K562 (cell line): ENCODE data around the gene UVRAG. TPM values are rescaled to one million over a fixed set of nuclear protein-coding genes. Genes with fewer than 3 reads are reported as not detected.

ENCODE experiments used
- ATAC-seq: fragments of 200-7000 bp; cut with Tn5 transposase; 3 replicates; pipeline ENCODE4 v1.9.1; 2020; ENCODE audit warnings: moderate library complexity
- BruUV-seq: library from RNA; stranded (reverse); fragments of 400-500 nt; replicated peaks from 2 replicates; lab custom pipeline; 2021; lab: Mats Ljungman, UMichigan
- CTCF ChIA-PET: fragments of 300-600 bp; formaldehyde crosslinking; extraction: SDS; loops from one replicate; lab custom pipeline; 2021; ENCODE audit warnings: low intra/inter-chr PET ratio; lab: Yijun Ruan, JAX
- POLR2A ChIA-PET: fragments of 300-600, 350-650 bp; sonication (Branson Sonifier 250); formaldehyde crosslinking; extraction: SDS; loops from one replicate; lab custom pipeline; 2021; ENCODE audit warnings: antibody characterized with exemption, inconsistent platforms; lab: Yijun Ruan, JAX
- DNase-seq, 4 experiments: peaks; one replicate each; pipeline versions ENCODE4 v3.0.0 to v3.0.0-alpha.2; 2011 to 2018; ENCODE audit warnings: low spot score in 3 of 4, mixed read lengths in 3 of 4; ENCODE audit errors: extremely low read depth in 1 of 4
- FAIRE-seq: peaks from 2 replicates; lab custom pipeline; 2011; peaks lifted over from hg19 to GRCh38; lab: Jason Lieb, UNC
- H2AFZ ChIP-seq: 2 replicates; pipeline ENCODE4 v1.6.0; 2011; ENCODE audit warnings: low read depth, low read length, control low read depth, inconsistent platforms
- H3K27ac ChIP-seq: fragments of 200-600 bp; 3 replicates; pipeline ENCODE4 v1.8.0; 2011; ENCODE audit warnings: low read depth, mild to moderate bottlenecking, control low read depth, inconsistent platforms, low read length, moderate library complexity, mixed read lengths; ENCODE audit errors: extremely low read depth
- H3K27me3 ChIP-seq, 2 experiments: fragments of 300-600 bp in 1 of 2; 2 replicates in 1 of 2; 3 replicates in 1 of 2; pipeline versions ENCODE4 v1.6.0 to v1.8.0; 2011; ENCODE audit warnings: inconsistent platforms in 2 of 2, low read length in 2 of 2, mild to moderate bottlenecking in 1 of 2, mixed read lengths in 1 of 2, moderate library complexity in 1 of 2; ENCODE audit not compliant: control insufficient read depth in 2 of 2, insufficient read depth in 2 of 2
- H3K36me3 ChIP-seq: fragments of 300-600 bp; 3 replicates; pipeline ENCODE4 v1.8.0; 2011; ENCODE audit warnings: mild to moderate bottlenecking, low read length, inconsistent platforms; ENCODE audit not compliant: control insufficient read depth, insufficient read depth
- H3K4me1 ChIP-seq, 2 experiments: fragments of 200-600 bp in 1 of 2; replicated peaks in 1 of 2; 2 replicates in 1 of 2; 3 replicates in 1 of 2; pipeline versions ENCODE4 v1.5.1 to v1.8.0; 2011; ENCODE audit warnings: inconsistent platforms in 2 of 2, low read length in 2 of 2, mild to moderate bottlenecking in 1 of 2, mixed read lengths in 1 of 2, moderate library complexity in 1 of 2; ENCODE audit not compliant: control insufficient read depth in 2 of 2, insufficient read depth in 2 of 2
- H3K4me2 ChIP-seq: 2 replicates; pipeline ENCODE4 v1.6.1; 2011; ENCODE audit warnings: low read length, control low read depth, inconsistent platforms, mixed read lengths; ENCODE audit not compliant: insufficient read depth
- H3K4me3 ChIP-seq: fragments of 200-600 bp; sonication (generic), shearing (Covaris generic); 2 replicates; pipeline ENCODE4 v1.5.1; 2016; ENCODE audit warnings: control low read depth, inconsistent platforms
- H3K79me2 ChIP-seq: fragments of 200-600 bp; 3 replicates; pipeline ENCODE4 v1.8.0; 2011; ENCODE audit warnings: low read length, inconsistent platforms; ENCODE audit not compliant: control insufficient read depth, insufficient read depth
- H3K9ac ChIP-seq, 2 experiments: 2 replicates each; pipeline versions ENCODE4 v1.6.0 to v1.6.1; 2011; ENCODE audit warnings: low read depth in 2 of 2, low read length in 2 of 2, control low read depth in 1 of 2, inconsistent platforms in 1 of 2, mild to moderate bottlenecking in 1 of 2, mixed read lengths in 1 of 2; ENCODE audit not compliant: insufficient read depth in 1 of 2
- H3K9me1 ChIP-seq: one replicate; pipeline ENCODE4 v1.6.0; 2011; ENCODE audit warnings: inconsistent platforms, mild to moderate bottlenecking, low read length, moderate library complexity; ENCODE audit not compliant: control insufficient read depth, insufficient read depth
- H3K9me3 ChIP-seq: replicated peaks from 2 replicates; pipeline ENCODE4 v1.5.1; 2011; ENCODE audit warnings: low read depth, low read length, inconsistent platforms; ENCODE audit not compliant: control insufficient read depth, insufficient read depth
- H4K20me1 ChIP-seq: replicated peaks from 2 replicates; pipeline ENCODE4 v1.6.1; 2011; ENCODE audit warnings: low read length, inconsistent platforms, mixed read lengths; ENCODE audit not compliant: control insufficient read depth, insufficient read depth
- ATF3 ChIP-seq, 2 experiments: fragments of 450-650 bp in 1 of 2; sonication (generic) in 1 of 2; formaldehyde crosslinking in 1 of 2; IDR thresholded peaks in 1 of 2; conservative IDR thresholded peaks in 1 of 2; 2 replicates each; pipeline versions ENCODE4 v1.6.1 to v1.8.1; 2016 to 2023; ENCODE audit warnings: mild to moderate bottlenecking in 2 of 2, moderate library complexity in 2 of 2, inconsistent platforms in 1 of 2, missing genetic modification reagents in 1 of 2
- CCAR2 ChIP-seq: fragments of 200-400 bp; formaldehyde crosslinking; IDR thresholded peaks from 2 replicates; pipeline ENCODE4 v1.6.1; 2017; ENCODE audit warnings: mild to moderate bottlenecking, low read depth, low read length
- CEBPG ChIP-seq, 3 experiments: fragments of 200-800 bp in 1 of 3; sonication (Bioruptor generic) in 1 of 3; sonication (generic) in 1 of 3; formaldehyde crosslinking in 1 of 3; IDR thresholded peaks in 2 of 3; conservative IDR thresholded peaks in 1 of 3; 2 replicates each; pipeline versions ENCODE4 v1.6.1 to v1.8.0; 2016 to 2022; ENCODE audit warnings: missing compliant biosample characterization in 2 of 3, missing genetic modification characterization in 2 of 3, mild to moderate bottlenecking in 1 of 3, missing genetic modification reagents in 1 of 3
- HCFC1 ChIP-seq: IDR thresholded peaks from 2 replicates; pipeline ENCODE4 v1.6.1; 2012; ENCODE audit warnings: low read depth, low read length, improper control_type of control experiment
- RBM14 ChIP-seq: fragments of 200-400 bp; formaldehyde crosslinking; IDR thresholded peaks from 2 replicates; pipeline ENCODE4 v1.6.1; 2018; ENCODE audit warnings: low read depth, mild to moderate bottlenecking, low read length, moderate library complexity, borderline replicate concordance; ENCODE audit not compliant: insufficient read depth
- TCF3 ChIP-seq: sonication (generic); formaldehyde crosslinking; IDR thresholded peaks from 2 replicates; pipeline ENCODE4 v1.4.0; 2020; ENCODE audit warnings: mild to moderate bottlenecking, missing genetic modification reagents
- WGBS: fragments of 100-300 bp; shearing (Covaris generic); methylation state at CpG from one replicate; pipeline ENCODE4 v1.1.6; 2016; ENCODE audit warnings: low coverage, mixed read lengths; ENCODE audit not compliant: insufficient coverage; ENCODE audit errors: missing lambda C conversion rate; 5-methylcytosine and 5-hydroxymethylcytosine counted together
- in situ Hi-C: fragments of 300-500 bp; cut with MboI; formaldehyde crosslinking; loops from 4 replicates; pipeline ENCODE4 v1.15.0; 2018; ENCODE audit warnings: inconsistent platforms, mixed read lengths
- intact Hi-C: fragments of 100-400 bp; cut with micrococcal nuclease; formaldehyde crosslinking; loops from 2 replicates; pipeline ENCODE4 v1.14.2; 2022
- polyA plus RNA-seq, 8 experiments: library from polyadenylated mRNA; depleted of rRNA in 4 of 8; stranded (reverse) in 5 of 8; unstranded in 3 of 8; fragments of >200 nt; fragmentation: Nextera tagmentation in 2 of 8; fragmentation: Illumina TruSeq in 1 of 8; extraction: Ambion mirVana in 2 of 8; extraction: Trizol in 1 of 8; gene quantifications; 2 replicates each; pipeline versions ENCODE4 v1.2.1 to v1.2.3, GENCODE V29; 2011 to 2014; ENCODE audit warnings: inconsistent platforms in 1 of 8, missing spikeins in 1 of 8
- total RNA-seq, 7 experiments: library from RNA; depleted of rRNA in 6 of 7; stranded (reverse); fragments of >200 nt in 6 of 7; fragmentation: Illumina TruSeq in 2 of 7; extraction: Trizol in 2 of 7; gene quantifications; 2 replicates each; pipeline versions ENCODE4 v1.2.1 to v1.2.3, GENCODE V29; 2011 to 2021; ENCODE audit warnings: low replicate concordance in 1 of 7

The UVRAG gene
- total and polyA plus RNA-seq, 9 of the 15 experiments (the other 6 are each of a cell fraction or from before 2014, with no cell fraction given) = 3.1 to 17.8 (median 12.4) TPM

- no peak for TF ChIP-seq CCAR2
- TF ChIP-seq HCFC1 = no peak
- no peak for TF ChIP-seq RBM14
- TF ChIP-seq, all 486 proteins: peak for 0
Measured at GRCh38 chr11:76026281-76026680, 211.3 kb downstream of the UVRAG start (continued).

GRCh38 chr11:76026862-76027261, 211.9 kb downstream of the UVRAG start:
- Histone ChIP-seq H3K36me3 (0 out of 3 replicates have a peak, but pooled peaks cover 5% of the 10 kb centered on the region), H3K4me3 (no peak overlapping the region), H3K9me3 (no peaks in the 10 kb centered on the region)
- intact Hi-C loops (no loop called here), in situ Hi-C loops (no loop called here)
- FAIRE-seq = no peak
- no peak for DNase-seq
- TF ChIP-seq CEBPG (CRISPR knock-in tag; IDR thresholded peaks at IDR 0.05) (no peak), CEBPG (tag; conservative IDR thresholded peaks at IDR 0.05 in 1 of 2, IDR thresholded peaks at IDR 0.05 in 1 of 2) (peak in 1 of 2 experiments; percentile 39; a peak in 2 of 4 replicates), ATF3 (IDR thresholded peaks at IDR 0.05) (peak; percentile 48; the same call in 1 of the 2 replicates), ATF3 (CRISPR knock-in tag; conservative IDR thresholded peaks at IDR 0.05) (no peak), TCF3 (CRISPR knock-in tag) (no peak)
- TF ChIP-seq, all 486 proteins: peak for 2
- Histone ChIP-seq H3K27ac (no peak overlapping the region), H3K4me1 (peaks cover 0 to 19% of the 10 kb centered on the region in 2 experiments; a peak in 2 of 5 replicates), H3K9me1 (no peaks in the 10 kb centered on the region), H2AFZ (no peak overlapping the region), H3K9ac (no peak overlapping the region), H4K20me1 (no peaks in the 10 kb centered on the region), H3K79me2 (no peaks in the 10 kb centered on the region), H3K4me2 (no peak overlapping the region), H3K27me3 (no peaks in the 10 kb centered on the region)
- CTCF ChIA-PET = no interaction called here
- POLR2A ChIA-PET = no interaction called here
- no TSS peak for BruUV-seq
- 77% methylated on average over 1 of the region's 1 CpG for WGBS
- no peak for ATAC-seq
